ENCODE data around the gene GDE1. TPM values are rescaled to one million over a fixed set of nuclear protein-coding genes. Genes with fewer than 3 reads are reported as not detected.
A peak's percentile ranks its signal among the peaks of the same experiment; 100 is the strongest.

GDE1 gene
- total and polyA plus RNA-seq, 4 donors: 14.8 to 39.1 (median 23.6) TPM

GRCh38 chr16:19481296-19481695 lies 40.6 kb downstream of the GDE1 start:
- DNase-seq (ENCODE audit: low spot score): no peak
- H3K36me3 ChIP-seq (ENCODE audit: control insufficient read depth in 4 of 4, insufficient read depth in 3 of 4, low read depth in 1 of 4, low read length in 3 of 4): no peaks in the 10 kb centered on the region
- WGBS: 81% methylated on average over 2 of the region's 2 CpGs
- no peak overlapping the region for H3K4me3 ChIP-seq (ENCODE audit: low read depth in 1 of 3, low read length in 3 of 3)
- H3K9ac ChIP-seq (ENCODE audit: low read depth in 1 of 2, low read length in 2 of 2): no peak overlapping the region
- no peak overlapping the region for H3K27ac ChIP-seq (ENCODE audit: low read depth in 1 of 2, low read length in 2 of 2)
- H3K4me1 ChIP-seq (ENCODE audit: control insufficient read depth in 4 of 4, insufficient read depth in 4 of 4, low read length in 3 of 4): no peaks in the 10 kb centered on the region
- H3K27me3 ChIP-seq (ENCODE audit: control insufficient read depth in 4 of 4, insufficient read depth in 4 of 4, low read length in 3 of 4): no peaks in the 10 kb centered on the region
- H3K9me3 ChIP-seq (ENCODE audit: control insufficient read depth in 4 of 4, low read length in 3 of 4): no peaks in the 10 kb centered on the region
- no peak for TF ChIP-seq ATF3 (IDR thresholded peaks at IDR 0.05)
- no peak for TF ChIP-seq TAF1 (conservative IDR thresholded peaks at IDR 0.05)
- TF ChIP-seq ZBTB33 (IDR thresholded peaks at IDR 0.05): no peak
- no peak for TF ChIP-seq HNF4G (IDR thresholded peaks at IDR 0.05)
- peak in 1 of 2 donors; percentile 31 for TF ChIP-seq RXRA (IDR thresholded peaks at IDR 0.05)
- TF ChIP-seq HNF4A (conservative IDR thresholded peaks at IDR 0.05): peak in 1 of 2 donors; percentile 4

GRCh38 chr16:19479302-19479721 lies 42.6 kb downstream of the GDE1 start:
- 62% methylated on average over 3 of the region's 3 CpGs for WGBS
- H3K27me3 ChIP-seq (ENCODE audit: control insufficient read depth in 4 of 4, insufficient read depth in 4 of 4, low read length in 3 of 4): no peaks in the 10 kb centered on the region
- H3K4me3 ChIP-seq (ENCODE audit: low read depth in 1 of 3, low read length in 3 of 3): no peak overlapping the region
- H3K36me3 ChIP-seq (ENCODE audit: control insufficient read depth in 4 of 4, insufficient read depth in 3 of 4, low read depth in 1 of 4, low read length in 3 of 4): no peaks in the 10 kb centered on the region
- no peaks in the 10 kb centered on the region for H3K4me1 ChIP-seq (ENCODE audit: control insufficient read depth in 4 of 4, insufficient read depth in 4 of 4, low read length in 3 of 4)
- H3K9me3 ChIP-seq (ENCODE audit: control insufficient read depth in 4 of 4, low read length in 3 of 4): no peaks in the 10 kb centered on the region
- no peak for TF ChIP-seq CTCF (IDR thresholded peaks at IDR 0.05; ENCODE audit: low read depth, low read length, missing input control)
- TF ChIP-seq ATF3 (IDR thresholded peaks at IDR 0.05): no peak
- no peak for TF ChIP-seq SP1 (IDR thresholded peaks at IDR 0.05)
- no peak for TF ChIP-seq YY1 (IDR thresholded peaks at IDR 0.05)
- no peak for TF ChIP-seq HNF4A (conservative IDR thresholded peaks at IDR 0.05)
- no peak for TF ChIP-seq GABPA (IDR thresholded peaks at IDR 0.05 in 1 of 2, conservative IDR thresholded peaks at IDR 0.05 in 1 of 2)
- TF ChIP-seq REST (IDR thresholded peaks at IDR 0.05): no peak
- TF ChIP-seq TAF1 (conservative IDR thresholded peaks at IDR 0.05): no peak
- TF ChIP-seq RAD21 (IDR thresholded peaks at IDR 0.05): no peak
- no peak for TF ChIP-seq RXRA (IDR thresholded peaks at IDR 0.05)
- no peak for TF ChIP-seq EGR1 (IDR thresholded peaks at IDR 0.05; ENCODE audit: low read depth in 2 of 2)
- no peak for TF ChIP-seq NR2F2 (IDR thresholded peaks at IDR 0.05)
- H3K9ac ChIP-seq (ENCODE audit: low read depth in 1 of 2, low read length in 2 of 2): no peak overlapping the region
- no peak for DNase-seq (ENCODE audit: low spot score)
- no peak overlapping the region for H3K27ac ChIP-seq (ENCODE audit: low read depth in 1 of 2, low read length in 2 of 2)
